Measurements from ENCODE around the gene TIAM2.

TIAM2 gene

DNA sequence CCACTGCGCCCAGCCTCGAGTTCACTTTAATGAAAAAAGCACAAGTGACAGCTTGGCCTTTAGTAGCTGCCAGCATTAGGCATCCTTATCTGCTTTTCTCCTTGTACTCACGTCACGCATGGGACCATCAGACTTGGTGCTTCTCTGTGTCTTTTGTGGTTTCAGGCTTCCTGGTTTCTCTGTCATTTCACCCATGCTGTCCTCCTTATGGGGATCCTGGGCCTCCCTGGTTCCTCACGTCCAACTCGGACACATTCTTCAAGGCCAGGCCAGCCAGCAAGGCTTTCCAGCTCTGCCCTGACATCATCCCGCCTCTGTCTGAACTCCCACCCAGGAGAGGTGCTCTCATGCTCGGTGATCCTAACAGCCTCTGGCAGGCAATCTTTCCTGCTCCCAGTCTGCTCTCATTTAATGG, 83.2 kb downstream of the TIAM2 start:
- no peak overlapping the region for H3K4me3 ChIP-seq (replicated peaks; ENCODE audit: insufficient read depth, low read length)
- no peak for DNase-seq (ENCODE audit: low read depth in 1 of 2, low spot score in 1 of 2)

DNA sequence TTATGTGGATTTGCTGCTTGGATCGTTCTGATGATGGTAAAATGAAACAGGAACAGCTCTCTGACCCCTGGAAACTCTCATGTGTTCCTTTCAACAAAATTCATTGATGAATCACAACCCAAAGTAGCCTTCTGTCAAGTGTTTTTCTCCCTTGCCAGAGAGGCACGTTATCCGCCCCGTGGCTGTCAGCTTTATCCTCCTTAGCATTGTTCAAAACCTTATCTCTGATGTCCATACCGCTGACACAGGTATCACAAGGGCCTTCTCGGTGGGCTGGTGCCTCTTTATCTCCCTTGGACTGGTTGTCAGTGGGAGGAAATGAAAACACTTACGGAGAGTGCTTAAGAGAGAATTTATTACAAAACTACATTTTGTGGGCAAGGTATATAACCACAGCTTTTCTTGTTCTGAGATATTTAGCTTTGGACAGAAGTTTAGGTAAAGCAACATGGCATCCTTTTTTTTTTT, 84.9 kb downstream of the TIAM2 start:
- Histone ChIP-seq H3K27ac (replicated peaks) (no peak overlapping the region), H3K27me3 (ENCODE audit: insufficient read depth, poor library complexity, severe bottlenecking) (peaks cover 2% of the 10 kb centered on the region), H3K4me3 (replicated peaks; ENCODE audit: insufficient read depth, low read length) (no peak overlapping the region)
- DNase-seq (ENCODE audit: low read depth in 1 of 2, low spot score in 1 of 2), result no peak
- TF ChIP-seq POLR2AphosphoS5 (IDR thresholded peaks at IDR 0.05; ENCODE audit: low read depth) (no peak), REST (IDR thresholded peaks at IDR 0.05; ENCODE audit: insufficient replicate concordance, low read depth) (no peak), CTCF (IDR thresholded peaks at IDR 0.05; ENCODE audit: insufficient read depth, low read length) (no peak), GABPA (IDR thresholded peaks at IDR 0.05; ENCODE audit: low read depth) (no peak), SPI1 (IDR thresholded peaks at IDR 0.05; ENCODE audit: borderline replicate concordance, low read depth) (no peak)

More for the DNA sequence above, 83.2 kb downstream of the TIAM2 start:
- TF ChIP-seq REST (IDR thresholded peaks at IDR 0.05; ENCODE audit: insufficient replicate concordance, low read depth) (no peak), GABPA (IDR thresholded peaks at IDR 0.05; ENCODE audit: low read depth) (no peak), CTCF (IDR thresholded peaks at IDR 0.05; ENCODE audit: insufficient read depth, low read length) (no peak), SPI1 (IDR thresholded peaks at IDR 0.05; ENCODE audit: borderline replicate concordance, low read depth) (no peak), POLR2AphosphoS5 (IDR thresholded peaks at IDR 0.05; ENCODE audit: low read depth) (no peak)
- no peaks in the 10 kb centered on the region for H3K27me3 ChIP-seq (ENCODE audit: insufficient read depth, poor library complexity, severe bottlenecking)
- H3K27ac ChIP-seq (replicated peaks), result no peak overlapping the region

DNA sequence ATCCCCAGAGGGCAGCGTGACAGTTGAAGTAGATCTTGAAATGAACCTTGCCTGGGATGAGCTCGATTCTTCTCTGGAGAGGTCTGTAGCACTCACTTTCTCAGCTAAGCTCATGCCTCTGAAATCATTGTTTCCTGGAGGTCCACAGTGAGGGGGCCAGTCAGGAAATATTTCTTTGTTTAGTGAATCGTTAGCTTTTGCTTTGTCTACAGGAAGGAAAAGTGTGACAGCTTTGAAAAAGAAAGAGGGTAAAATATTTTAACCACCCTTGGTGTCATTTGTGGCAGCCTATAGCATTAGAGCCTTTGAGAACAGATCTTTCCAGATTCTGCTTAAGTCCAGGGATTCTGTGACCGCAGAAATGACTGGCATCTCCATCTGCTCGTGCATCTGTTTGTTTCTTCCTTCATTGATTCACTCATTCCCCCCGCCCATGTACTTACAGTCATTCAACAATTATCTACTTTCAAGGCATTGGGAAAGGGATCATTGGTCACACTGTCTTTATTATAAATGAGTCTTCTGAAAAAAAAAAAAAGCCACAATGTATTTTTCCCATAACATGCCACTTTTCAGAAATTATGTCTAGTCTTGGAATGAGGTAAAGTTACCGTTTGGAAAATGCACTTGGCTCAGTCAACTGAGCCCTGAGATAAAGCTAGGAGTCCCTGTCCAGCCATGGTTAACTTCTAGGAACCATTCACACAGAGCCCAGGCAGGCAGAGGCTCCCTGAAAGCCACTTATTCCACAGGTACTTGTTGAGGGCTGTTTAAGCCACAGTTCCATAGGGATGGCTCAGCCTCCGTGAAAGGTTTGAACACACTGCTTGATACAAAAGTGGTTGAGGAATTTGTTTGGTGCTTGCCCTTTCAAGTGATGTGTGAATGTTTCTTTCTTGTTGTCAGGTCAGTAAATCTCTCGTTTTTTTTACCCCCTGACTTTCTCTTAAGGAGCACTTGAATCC, 86.0 kb downstream of the TIAM2 start:
- TF ChIP-seq SPI1 (IDR thresholded peaks at IDR 0.05; ENCODE audit: borderline replicate concordance, low read depth), result no peak
- TF ChIP-seq GABPA (IDR thresholded peaks at IDR 0.05; ENCODE audit: low read depth), result no peak
- no peak for TF ChIP-seq POLR2AphosphoS5 (IDR thresholded peaks at IDR 0.05; ENCODE audit: low read depth)
- TF ChIP-seq REST (IDR thresholded peaks at IDR 0.05; ENCODE audit: insufficient replicate concordance, low read depth), result no peak
- no peak for TF ChIP-seq CTCF (IDR thresholded peaks at IDR 0.05; ENCODE audit: insufficient read depth, low read length)
- no peak for DNase-seq (ENCODE audit: low read depth in 1 of 2, low spot score in 1 of 2)
- H3K27ac ChIP-seq (replicated peaks), result no peak overlapping the region
- no peak overlapping the region for H3K4me3 ChIP-seq (replicated peaks; ENCODE audit: insufficient read depth, low read length)
- H3K27me3 ChIP-seq (ENCODE audit: insufficient read depth, poor library complexity, severe bottlenecking), result peaks cover 2% of the 10 kb centered on the region
